ENCODE data around the gene MX1.
A peak's percentile ranks its signal among the peaks of the same experiment; 100 is the strongest.
"Not testable (repeated sequence)": the region's sequence is repeated elsewhere in the genome, so short reads cannot be mapped to it uniquely, and the experiment has no call there.

The MX1 gene

GRCh38 chr21:41407541-41408460 is 18.2 kb upstream of the MX1 start:
- DNase-seq (ENCODE audit: low read depth in 2 of 2): no peak

DNA sequence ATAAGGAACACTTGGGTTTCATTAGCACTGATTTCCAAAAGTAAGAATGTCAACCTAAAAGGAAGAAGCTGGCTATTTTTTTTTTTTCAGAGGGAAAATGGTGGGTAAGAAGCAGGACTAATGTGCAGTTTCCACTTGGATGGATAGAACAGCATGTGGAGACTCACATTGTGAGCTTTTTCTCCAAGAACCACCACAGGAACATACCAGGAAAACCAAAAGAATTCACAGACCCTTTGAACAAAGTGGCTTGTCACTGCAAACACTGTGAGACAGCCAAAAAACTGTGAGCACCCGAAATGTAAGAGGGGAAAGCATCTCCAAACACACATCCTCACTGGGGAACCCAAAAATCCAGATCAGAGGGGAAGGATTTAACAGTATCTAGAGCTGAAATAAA is 15.7 kb upstream of the MX1 start:
- DNase-seq (ENCODE audit: low read depth in 2 of 2): no peak

DNA sequence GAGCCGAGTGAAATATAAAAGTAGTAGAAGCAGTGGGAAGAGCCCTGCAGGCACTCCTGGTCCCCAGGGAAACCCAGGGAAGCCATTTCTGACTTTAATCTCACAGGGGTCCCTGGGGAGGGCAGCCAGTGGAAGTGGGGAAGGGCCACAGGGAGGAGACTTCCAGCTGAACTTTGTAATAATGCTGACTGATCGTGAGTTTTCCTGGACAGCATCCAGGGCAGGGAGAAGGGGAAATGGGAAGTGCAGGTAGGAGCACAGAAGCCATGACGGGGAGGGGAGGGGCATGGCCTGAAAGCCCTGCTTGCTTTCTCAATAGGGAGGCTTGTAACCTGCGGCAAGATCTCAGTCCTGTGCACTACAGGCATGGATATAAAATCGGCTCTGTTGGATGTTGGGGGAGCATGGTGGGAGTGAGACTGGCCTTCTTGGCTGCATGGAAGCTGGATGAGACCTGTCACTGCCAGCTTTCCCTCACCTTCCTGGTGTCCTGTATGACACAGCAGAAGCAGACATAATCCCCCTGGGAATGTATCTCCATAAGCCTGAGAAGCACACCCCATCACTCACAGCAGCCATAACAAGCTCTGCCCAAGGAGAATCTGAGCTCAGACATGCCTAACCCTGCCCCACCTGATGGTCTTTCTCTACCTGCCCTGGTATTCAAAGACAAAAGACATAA is 15.1 kb upstream of the MX1 start:
- DNase-seq (ENCODE audit: low read depth in 2 of 2): no peak

DNA sequence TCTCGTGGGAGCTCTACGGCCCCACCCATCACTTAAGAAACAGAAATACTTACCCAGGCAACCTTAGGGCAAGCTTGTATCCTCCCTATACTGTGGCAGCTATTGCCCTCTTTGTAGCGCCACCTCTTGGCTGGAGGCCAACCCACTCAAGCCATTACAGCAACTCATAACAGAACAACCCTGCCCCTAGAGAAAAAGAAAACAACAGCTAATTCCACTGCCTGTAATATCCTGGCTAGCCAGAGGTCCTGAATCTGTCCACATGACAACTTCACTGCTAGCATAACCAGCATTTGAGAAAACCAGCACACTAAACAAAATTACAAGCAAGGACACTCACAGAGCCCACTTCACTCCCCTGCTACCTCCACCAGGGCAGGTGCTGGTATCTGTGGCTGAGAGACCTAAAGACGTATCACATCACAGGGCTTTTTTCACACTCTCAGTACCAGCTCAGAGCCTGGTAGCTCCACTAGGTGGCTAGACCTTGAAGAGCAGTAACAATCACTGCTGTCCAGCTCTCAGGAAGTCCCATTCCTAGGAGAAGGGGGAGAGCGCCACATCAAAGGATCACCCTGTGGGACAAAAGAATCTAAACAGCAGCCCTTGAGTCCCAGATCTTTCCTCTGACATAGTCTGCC is 14.5 kb upstream of the MX1 start:
- no peak for DNase-seq (ENCODE audit: low read depth in 2 of 2)

DNA sequence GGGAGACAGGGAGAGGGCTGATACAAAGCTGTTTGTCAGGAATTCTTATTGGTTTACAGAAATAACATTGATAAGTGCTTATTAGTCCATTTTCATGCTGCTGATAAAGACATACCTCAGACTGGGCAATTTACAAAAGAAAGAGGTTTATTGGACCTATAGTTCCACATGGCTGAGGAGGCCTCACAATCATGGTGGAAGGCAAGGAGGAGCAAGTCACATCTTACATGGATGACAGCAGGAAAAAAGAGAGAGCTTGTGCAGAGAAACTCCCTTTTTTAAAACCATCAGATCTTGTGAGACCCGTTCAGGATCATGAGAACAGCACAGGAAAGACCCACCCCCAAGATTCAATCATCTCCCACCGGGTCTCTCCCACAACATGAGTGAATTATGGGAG is 8.5 kb upstream of the MX1 start:
- not testable (repeated sequence) for DNase-seq (ENCODE audit: low read depth in 2 of 2)

GRCh38 chr21:41418393-41418792 is 7.6 kb upstream of the MX1 start:
- no peak for DNase-seq (ENCODE audit: low read depth in 2 of 2)

GRCh38 chr21:41418956-41419680 is 6.9 kb upstream of the MX1 start:
- no peak for DNase-seq (ENCODE audit: low read depth in 2 of 2)

DNA sequence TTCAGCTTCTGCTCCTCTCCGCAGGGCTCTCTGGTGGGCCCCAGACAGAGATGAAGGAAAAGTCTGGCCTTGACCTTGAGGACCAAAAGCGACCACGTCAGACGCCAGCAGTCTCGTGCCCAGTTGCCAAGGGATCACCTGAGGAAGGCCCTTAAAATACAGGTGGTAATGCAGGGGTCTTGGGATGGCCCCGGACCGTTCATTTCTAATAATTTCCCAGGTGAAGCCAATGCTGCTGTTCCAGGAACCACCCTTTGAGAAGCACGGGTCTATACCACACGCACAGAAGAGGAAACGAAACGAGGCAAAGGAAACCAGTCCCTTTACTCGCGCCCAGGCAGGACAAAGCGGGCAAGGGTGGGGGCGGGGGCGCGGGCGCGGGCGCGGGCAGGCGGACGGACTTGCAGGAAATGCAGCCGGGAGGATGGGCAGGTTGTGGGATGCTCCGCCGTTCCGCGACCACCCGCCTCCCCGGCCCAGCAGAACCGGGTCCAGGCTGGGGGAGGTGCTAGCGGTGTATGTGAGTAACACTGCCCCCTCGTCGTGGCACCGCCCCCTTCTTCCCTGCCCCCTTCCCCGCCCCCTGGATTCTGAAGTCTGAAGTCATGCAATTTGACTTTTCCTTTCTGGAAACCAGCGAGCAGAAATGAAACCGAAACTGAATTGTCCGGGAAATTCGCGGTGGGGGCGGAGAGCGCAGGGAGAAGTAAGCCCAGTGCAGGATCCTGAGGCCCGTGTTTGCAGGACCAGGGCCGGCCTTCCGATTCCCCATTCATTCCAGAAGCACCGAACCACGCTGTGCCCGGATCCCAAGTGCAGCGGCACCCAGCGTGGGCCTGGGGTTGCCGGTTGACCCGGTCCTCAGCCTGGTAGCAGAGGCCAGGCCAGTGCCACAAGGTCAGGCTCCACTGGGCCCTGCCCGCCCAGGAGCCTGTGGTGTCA is 5.8 kb upstream of the MX1 start:
- peak in 1 of 2 donors; percentile 27 for DNase-seq (ENCODE audit: low read depth in 2 of 2)

GRCh38 chr21:41420998-41421397 is 5.0 kb upstream of the MX1 start:
- DNase-seq (ENCODE audit: low read depth in 2 of 2): not testable (repeated sequence)

- no peak for DNase-seq (ENCODE audit: low read depth in 2 of 2)
Measured at GRCh38 chr21:41422546-41423304, 3.3 kb upstream of the MX1 start.

DNA sequence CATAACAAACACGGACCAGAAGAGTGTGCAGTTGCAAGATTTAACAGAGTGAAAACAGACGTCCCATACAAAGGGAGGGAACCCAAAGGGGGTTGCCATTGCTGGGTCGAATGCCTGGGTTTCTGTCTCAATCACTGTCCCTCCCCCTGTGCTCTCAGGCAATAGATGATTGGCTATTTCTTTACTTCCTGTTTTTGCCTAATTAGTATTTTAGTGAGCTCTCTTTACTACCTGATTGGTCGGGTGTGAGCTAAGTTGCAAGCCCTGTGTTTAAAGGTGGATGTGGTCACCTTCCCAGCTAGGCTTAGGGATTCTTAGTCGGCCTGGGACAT is 2.8 kb upstream of the MX1 start:
- DNase-seq (ENCODE audit: low read depth in 2 of 2): not testable (repeated sequence)

- DNase-seq (ENCODE audit: low read depth in 2 of 2): no peak
Measured at GRCh38 chr21:41425588-41425953, 468 bp upstream of the MX1 start.

GRCh38 chr21:41426676-41427404 is 801 bp downstream of the MX1 start:
- DNase-seq (ENCODE audit: low read depth in 2 of 2): no peak

DNA sequence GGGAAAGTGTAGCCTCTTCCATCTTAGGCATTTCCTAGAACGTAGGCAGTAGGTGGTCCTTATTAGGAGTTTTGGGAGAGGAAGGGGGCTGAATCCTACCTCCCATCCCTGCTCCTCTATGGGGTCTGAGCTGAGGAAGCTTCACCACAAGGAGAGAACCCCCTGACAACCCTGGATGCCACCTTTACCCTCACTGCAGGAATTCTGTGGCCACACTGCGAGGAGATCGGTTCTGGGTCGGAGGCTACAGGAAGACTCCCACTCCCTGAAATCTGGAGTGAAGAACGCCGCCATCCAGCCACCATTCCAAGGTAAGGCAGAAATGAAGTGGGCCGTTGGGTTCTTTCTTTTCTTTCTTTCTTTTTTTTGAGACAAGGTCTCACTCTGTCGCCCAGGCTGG is 1.5 kb downstream of the MX1 start:
- DNase-seq (ENCODE audit: low read depth in 2 of 2): no peak

DNA sequence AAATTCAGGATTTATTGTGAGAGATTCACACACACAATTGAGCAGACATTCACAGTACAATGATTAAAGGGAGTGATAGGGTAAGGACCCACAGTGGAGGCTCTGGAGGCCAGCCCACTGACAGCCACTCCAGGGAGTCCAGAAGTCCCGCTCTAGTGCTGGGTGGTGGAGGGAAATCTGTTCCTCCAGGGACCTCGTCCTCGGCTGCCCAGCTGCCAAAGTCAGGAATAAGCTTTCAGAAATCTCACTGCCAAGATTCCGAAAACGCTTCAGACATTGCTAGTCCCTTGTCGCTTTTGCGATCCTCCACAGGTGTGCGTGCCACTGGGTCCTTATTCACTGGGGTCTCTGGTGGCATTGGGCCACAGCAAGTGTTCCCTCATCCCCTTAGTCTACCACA is 2.3 kb downstream of the MX1 start:
- no peak for DNase-seq (ENCODE audit: low read depth in 2 of 2)

- DNase-seq (ENCODE audit: low read depth in 2 of 2): no peak
Measured at GRCh38 chr21:41428847-41429246, 2.8 kb downstream of the MX1 start.

DNA sequence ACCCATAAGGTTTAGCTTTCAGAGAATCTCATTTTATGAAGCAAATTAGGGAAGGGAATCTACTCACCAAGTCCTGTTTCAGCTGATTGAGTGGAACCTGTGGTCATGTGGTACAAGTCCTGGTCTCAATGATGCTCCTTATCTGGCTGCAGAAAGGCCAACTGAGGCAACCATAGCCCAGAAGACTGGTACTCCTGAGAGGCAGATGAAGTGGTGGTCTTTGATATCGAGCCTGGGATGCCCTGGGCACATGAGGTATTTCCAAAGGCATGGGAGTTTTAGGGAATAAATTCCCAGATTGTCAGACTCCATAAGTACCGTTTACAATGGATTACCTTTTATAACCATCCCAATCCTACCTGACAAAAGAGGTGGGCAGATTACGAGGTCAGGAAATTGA is 3.3 kb downstream of the MX1 start:
- DNase-seq (ENCODE audit: low read depth in 2 of 2): no peak

DNA sequence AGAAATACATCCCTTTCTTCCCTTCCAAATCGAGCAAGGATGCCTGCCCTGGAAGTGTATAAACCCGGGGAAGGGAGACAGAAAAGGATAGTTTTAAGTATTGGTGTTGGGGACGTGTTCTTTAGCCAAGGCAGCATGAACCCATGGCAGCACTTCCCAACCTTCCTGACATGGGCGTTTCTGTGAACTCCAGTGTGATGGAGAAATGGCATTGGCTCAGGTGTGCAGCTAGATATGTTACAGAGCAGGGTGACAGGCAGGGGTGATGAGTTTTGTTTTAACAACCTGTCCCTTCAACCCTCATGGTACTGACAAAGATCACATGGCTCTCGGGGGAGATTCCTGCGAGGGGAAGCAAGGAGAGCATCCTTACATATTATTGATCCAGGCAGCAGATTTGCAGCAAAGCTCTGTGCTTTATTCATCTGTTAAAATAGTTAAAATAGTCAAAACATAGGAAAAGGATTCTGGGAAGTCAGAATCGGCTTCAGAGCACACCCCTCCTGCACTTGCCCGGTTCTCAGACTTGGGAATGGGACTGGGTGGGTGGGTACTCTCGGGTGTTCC is 4.0 kb downstream of the MX1 start:
- no peak for DNase-seq (ENCODE audit: low read depth in 2 of 2)

- DNase-seq (ENCODE audit: low read depth in 2 of 2): no peak
Measured at GRCh38 chr21:41431788-41432548, 5.9 kb downstream of the MX1 start.
